ENCODE data around the gene MARK3.

MARK3 gene

GRCh38 chr14:103543140-103543539 is 157.9 kb downstream of the MARK3 start:
- in situ Hi-C loops (cut with HindIII; ENCODE audit: low sequenced_read_pairs), result no loop called here
- no peak for TF ChIP-seq CTCF (IDR thresholded peaks at IDR 0.05; ENCODE audit: low read depth, low read length)
- no peak for DNase-seq (ENCODE audit: low read depth, low spot score)
- H3K4me3 ChIP-seq (ENCODE audit: low read depth, low read length), result no peak overlapping the region

- in situ Hi-C loops (cut with HindIII; ENCODE audit: low sequenced_read_pairs), result no loop called here
- no peak for TF ChIP-seq CTCF (IDR thresholded peaks at IDR 0.05; ENCODE audit: low read depth, low read length)
- H3K4me3 ChIP-seq (ENCODE audit: low read depth, low read length), result no peak overlapping the region
- no peak for DNase-seq (ENCODE audit: low read depth, low spot score)
These were observed 158.6 kb downstream of the MARK3 start for GRCh38 chr14:103543721-103544387.

GRCh38 chr14:103544388-103545218 is 159.4 kb downstream of the MARK3 start:
- no peak overlapping the region for H3K4me3 ChIP-seq (ENCODE audit: low read depth, low read length)
- no peak for DNase-seq (ENCODE audit: low read depth, low spot score)
- TF ChIP-seq CTCF (IDR thresholded peaks at IDR 0.05; ENCODE audit: low read depth, low read length), result no peak
- in situ Hi-C loops (cut with HindIII; ENCODE audit: low sequenced_read_pairs), result no loop called here

- no peak overlapping the region for H3K4me3 ChIP-seq (ENCODE audit: low read depth, low read length)
- DNase-seq (ENCODE audit: low read depth, low spot score), result no peak
- TF ChIP-seq CTCF (IDR thresholded peaks at IDR 0.05; ENCODE audit: low read depth, low read length), result no peak
- in situ Hi-C loops (cut with HindIII; ENCODE audit: low sequenced_read_pairs), result no loop called here
These were observed 160.2 kb downstream of the MARK3 start for GRCh38 chr14:103545219-103545914.

- in situ Hi-C loops (cut with HindIII; ENCODE audit: low sequenced_read_pairs), result no loop called here
- no peak overlapping the region for H3K4me3 ChIP-seq (ENCODE audit: low read depth, low read length)
- DNase-seq (ENCODE audit: low read depth, low spot score), result no peak
- no peak for TF ChIP-seq CTCF (IDR thresholded peaks at IDR 0.05; ENCODE audit: low read depth, low read length)
These were observed 160.9 kb downstream of the MARK3 start for GRCh38 chr14:103545915-103546651.
